GM19351 (cell line): ENCODE results near the gene ZNF92.
"Not testable (repeated sequence)": the region's sequence is repeated elsewhere in the genome, so short reads cannot be mapped to it uniquely, and the experiment has no call there.

ENCODE experiments used
- ATAC-seq: cut with Tn5 transposase; IDR thresholded peaks from one replicate; pipeline ENCODE4 v1.9.1; 2021; ENCODE audit warnings: mild to moderate bottlenecking, moderate library complexity; ENCODE audit not compliant: unreplicated experiment

Gene ZNF92

DNA sequence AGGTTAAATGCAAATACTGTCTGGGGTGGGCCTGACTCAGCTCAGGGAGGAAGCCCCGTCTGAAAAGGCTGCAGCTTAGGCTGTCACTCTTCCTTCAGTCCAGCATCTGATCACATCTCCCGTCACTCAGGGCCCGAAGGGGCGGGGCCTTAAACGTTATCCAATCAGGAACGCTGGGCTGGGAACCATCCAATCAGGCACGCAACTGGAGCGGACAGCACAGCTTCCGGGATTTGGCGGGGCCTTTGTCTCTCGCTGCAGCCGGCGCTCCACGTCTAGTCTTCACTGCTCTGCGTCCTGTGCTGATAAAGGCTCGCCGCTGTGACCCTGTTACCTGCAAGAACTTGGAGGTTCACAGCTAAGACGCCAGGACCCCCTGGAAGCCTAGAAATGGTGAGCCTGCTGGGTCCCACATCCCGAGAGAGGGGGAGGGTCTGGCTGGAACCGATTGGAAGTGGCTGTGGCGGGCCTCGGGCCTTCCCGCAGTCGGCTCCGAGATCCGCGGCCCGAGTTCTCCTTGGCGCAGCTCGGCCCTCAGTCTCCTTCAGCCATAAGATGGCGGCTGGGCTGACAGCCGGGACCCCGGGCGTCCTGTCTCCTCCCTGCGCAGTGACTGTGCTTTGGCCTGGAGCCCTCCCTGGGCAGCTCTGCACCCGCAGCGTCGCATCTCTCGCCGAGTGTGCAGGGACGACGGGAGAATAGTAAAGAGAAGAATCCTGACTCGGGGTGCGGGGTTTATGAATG lies at the start of gene ZNF92:
Gene ZNF92 (plus strand): TSS at position 248 of the 744 bp plus-strand sequence. CDS start 143 bp downstream, at position 391.
- peak; percentile 98 for ATAC-seq

DNA sequence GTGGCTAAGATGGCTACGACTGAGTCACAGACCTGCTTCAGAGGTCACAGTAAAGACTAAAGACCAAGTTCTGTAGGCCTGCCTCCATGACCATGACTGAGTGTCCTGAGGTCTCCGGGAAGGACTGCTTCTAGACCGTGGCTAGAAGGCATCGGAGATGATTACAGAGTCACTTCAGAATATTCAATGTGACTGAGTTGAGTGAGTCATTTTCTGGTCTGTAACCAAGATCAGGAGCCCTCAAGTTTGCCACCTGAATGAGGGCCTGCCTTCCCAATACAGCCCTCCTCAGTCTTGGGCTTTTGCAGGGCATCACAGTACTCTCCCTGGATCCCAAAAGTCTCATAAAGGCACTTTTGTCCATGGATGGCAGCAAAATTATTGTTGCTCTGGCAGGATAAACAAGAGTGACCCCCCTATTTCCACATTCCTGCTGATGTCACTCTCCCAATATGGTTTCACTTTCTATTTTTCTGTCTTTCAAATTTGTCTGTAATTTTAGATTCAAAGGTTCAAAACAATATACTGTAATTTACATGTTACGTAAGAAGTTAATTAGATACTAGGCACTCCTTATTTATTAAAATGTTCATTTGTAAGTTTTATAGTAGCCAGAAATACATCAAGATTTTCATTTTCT lies 47.7 kb upstream of the ZNF92 start:
- no peak for ATAC-seq

DNA sequence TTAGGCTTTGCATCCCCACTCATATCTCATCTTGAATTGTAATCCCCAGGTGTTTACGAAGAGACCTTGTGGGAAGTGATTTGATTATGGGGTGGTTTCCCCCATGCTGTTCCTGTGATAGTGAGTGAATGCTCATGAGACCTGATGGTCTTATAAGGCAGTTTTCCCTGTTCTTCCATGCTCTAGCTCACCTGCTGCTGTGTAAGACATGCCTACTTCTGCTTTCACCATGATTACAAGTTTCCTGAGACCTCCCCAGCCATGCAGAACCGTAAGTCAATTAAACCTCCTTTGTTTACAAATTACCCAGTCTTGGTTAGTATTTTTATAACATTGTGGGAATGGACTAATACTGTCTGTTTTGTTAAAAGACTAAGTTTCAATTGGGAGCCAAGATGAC lies 35.3 kb upstream of the ZNF92 start:
- peak; percentile 64 for ATAC-seq

DNA sequence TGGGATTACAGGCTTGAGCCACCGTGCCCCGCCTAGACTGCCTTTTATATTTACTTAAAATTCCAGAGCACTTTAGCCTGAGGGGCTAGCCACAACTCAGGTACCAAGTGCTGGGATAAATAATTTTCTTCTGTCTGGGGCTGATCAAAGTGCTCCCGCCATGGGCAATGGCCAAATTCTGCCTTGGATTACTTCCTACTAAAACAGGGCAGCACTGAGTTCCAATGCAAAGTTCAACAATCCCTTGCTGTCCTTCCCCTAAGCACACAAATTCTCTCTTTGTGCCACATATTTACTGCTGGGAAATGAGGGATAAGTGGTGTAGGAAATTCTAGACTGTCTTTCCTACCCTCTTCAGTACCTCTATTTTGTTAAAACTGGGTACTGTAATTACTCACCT lies 34.4 kb upstream of the ZNF92 start:
- ATAC-seq = no peak

DNA sequence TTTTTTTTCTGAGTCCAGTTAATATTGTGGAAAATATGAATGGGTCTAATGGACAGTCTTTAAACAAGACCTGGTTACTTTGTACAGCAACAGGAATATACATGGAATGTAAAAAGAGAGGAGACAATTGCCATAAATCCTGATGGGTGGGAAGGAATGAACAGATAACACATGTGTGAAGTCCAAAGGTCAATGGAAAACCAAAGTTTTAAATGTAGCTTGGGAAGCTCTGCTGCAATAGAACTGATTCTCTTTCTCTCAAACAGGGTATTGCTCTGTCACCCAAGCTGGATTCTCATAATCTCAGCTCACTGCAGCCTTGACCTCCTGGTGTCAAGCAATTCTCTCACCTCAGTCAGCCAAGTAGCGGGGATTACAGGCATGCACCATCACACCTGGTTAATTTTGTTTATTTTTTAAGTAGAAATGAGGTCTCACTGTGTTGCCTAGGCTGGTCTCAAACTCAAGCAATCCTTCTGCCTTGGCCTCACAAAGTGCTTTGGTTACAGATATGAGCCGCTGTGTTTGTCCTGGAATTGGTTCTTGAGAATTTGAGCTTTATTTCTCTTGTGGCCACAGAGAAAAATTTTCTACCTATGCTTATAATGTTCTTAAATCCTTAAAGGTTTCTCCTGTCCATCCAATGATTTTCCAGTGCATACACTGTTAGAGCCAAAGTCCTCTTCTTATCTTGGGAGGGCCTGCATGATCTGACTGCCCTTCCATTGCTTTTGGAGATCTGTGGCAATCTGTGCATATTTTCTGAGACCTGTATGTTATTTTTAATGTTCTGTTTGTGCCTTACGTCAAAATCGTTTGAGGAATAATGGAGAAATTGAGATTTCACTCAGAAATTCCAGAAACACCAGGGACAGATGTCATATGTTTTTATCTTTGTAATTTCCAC lies 30.7 kb upstream of the ZNF92 start:
- ATAC-seq = no peak

DNA sequence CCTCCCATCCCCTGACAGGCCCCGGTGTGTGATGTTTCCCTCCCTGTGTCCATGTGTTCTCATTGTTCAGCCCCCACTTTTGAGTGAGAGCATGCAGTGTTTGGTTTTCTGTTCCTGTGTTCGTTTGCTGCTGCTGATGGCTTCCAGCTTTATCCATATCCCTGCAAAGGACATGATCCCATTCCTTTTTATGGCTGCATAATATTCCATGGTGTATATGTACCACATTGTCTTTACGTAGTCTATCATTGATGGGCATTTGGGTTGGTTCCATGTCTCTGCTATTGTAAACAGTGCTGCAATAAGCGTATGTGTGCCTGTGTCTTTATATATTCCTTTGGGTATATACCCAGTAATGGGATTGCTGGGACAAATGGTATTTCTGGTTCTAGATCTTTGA lies 29.1 kb upstream of the ZNF92 start:
- not testable (repeated sequence) for ATAC-seq

DNA sequence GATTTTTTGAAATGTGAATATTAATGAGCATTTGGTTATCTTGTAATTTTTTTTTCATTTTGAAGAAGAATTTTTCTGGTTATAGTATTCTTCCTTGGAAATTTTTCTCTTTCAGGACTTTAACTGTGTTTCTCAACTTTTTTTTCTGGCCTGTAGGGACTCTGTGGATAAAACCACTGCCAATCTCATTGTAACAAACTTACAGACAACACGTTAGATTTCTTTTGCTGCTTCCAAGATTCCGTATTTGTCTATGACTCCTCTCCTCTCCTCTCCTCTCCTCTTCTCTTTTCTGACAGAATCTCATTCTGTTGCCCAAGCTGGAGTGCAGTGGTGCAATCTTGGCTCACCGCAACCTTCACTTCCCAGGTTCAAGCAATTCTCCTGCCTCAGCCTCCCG lies 19.4 kb upstream of the ZNF92 start:
- no peak for ATAC-seq

DNA sequence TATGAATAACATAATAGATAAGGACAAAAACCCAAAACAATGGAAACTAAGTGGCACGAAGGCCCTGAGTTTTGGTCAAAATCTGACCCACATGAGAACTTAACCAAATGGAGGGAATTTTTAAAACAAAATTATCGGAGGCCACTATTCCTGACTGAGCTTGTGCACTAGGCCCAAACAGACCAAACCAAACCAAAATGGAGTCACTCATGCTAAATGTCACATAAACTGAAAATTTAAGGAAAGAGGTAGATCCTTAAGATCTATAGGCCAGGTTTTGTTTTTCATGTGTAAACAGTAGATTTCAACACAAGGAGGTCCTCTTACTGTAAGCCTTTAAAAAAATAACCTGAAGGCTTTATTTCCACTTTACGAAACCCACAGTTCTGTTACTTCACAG lies 3.8 kb upstream of the ZNF92 start:
- no peak for ATAC-seq

DNA sequence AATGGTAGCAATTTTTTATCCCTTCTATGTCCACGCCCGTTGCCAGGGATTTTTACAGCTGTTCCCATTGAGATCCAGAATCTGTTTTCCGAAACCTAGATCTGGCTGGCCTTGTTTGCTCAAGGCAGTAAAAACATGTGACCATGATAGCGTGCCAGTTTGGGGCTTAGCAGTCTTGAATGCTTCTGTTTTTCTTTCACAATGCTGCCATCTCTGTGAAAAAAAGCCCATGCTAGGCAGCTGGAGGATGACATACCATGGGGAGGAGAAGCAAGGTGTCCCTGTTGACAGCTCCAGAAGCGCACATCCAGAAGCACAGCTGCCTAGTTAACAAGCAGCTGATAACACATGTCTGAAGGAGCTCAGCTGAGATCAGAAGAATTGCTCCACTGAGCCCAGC lies 2.2 kb upstream of the ZNF92 start:
- ATAC-seq = no peak

DNA sequence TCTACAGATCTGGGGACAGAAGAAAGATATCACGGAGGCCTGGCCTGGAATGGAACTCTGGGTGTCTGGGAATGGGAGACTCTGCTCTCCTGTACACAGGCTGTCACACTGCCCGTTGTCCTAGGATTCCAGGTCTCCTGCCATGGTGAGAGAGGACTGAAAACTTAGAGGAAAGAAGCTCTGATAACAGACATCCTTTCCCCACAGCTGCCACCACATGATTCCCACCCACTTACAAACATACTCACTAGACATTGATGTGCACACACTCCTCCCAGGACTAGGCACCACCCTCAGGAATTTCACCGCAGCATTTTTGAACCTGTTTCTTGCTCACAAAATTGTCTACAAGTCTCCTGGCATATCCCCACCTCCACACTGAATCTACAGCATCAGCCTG lies 5.7 kb downstream of the ZNF92 start:
- ATAC-seq = no peak

DNA sequence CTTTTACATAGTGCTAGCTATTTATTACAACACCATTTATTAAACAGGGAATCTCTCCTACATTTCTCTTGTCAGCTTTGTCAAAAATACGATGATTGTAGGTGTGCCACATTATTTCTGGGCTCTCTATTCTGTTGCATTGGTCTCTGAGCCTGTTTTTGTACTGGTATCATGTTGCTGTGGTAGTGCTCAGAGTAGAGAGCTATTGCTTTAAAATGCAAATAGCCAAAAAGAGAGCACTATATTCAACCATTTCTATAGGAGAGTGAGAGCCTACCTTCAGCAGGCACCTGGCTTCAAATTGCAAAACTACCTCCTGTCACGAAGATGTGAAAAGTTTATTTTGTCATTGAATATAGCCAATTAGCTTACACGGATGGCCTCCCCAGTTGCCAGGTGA lies 8.1 kb downstream of the ZNF92 start:
- no peak for ATAC-seq

DNA sequence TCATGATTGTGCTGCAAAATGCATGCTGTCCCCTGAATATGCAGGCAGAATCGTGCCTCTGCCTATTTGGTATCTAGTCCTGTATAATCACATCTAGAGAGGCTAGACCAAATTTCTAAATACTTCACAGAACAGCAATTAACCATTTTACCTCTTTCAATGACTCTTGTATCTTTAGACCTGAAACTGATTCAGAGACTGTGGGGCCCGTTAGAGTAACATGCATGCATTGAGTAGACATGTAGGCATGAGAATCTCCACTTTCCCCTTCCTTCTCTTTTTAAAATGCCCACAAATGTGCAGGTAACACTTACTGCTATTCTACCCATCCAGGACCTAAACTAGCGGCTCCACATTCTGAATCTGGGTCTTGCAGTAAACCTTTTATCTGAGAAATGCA lies 8.8 kb downstream of the ZNF92 start:
- no peak for ATAC-seq

DNA sequence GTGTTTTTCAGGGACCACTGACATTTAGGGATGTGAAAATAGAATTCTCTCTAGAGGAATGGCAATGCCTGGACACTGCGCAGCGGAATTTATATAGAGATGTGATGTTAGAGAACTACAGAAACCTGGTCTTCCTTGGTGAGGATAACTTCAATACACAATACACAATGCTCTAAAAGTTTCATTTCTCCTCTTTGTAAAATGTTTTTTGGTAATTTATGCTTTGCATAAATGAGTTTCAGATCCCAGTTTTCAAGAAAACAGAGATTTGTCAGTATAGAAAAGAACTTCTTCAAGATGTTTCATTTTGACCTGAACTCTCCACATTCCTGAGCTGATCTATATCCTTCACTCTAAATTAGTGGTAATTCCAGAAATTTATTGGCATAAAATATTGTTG lies 14.2 kb downstream of the ZNF92 start:
- no peak for ATAC-seq

DNA sequence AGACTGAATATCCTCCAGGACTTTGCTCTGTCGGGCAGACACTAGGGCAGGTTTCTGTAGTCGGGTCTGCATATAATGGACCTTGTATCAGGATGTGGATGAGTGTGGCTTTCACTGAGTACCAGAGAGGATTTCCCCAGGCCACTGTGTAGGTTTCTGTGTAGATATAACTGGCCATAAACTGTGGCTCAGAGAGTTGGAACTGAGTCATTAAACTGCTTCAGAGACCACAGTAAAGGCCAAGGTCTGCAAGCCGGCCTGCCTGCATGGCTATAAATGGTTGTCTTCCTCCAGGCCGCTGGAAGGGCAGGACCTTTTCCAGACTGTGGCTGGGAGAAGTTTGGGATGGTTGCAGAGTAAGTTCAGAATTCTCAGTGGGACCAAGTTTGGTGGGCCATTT lies 16.9 kb downstream of the ZNF92 start:
- ATAC-seq = peak; percentile 87

DNA sequence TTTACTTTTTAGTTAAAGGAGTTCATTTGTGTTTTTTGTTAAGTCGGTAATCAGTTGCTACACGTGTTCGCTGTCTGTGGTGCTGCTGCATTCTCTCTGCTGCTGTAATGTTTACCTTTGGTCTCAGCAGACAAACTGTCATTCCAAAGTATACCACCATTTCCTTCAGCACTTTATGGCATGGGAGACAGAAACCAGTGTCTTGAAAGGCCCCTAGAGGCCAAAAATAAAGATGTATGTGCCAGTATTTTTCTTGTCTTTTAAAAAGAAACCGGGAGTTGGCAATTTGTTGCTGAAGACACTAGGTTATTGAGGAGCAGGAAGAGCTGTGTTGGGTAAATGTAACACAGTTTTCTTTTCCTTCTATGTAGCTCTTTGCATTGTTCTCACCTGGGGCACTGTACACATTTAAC lies 24.1 kb downstream of the ZNF92 start:
- no peak for ATAC-seq

DNA sequence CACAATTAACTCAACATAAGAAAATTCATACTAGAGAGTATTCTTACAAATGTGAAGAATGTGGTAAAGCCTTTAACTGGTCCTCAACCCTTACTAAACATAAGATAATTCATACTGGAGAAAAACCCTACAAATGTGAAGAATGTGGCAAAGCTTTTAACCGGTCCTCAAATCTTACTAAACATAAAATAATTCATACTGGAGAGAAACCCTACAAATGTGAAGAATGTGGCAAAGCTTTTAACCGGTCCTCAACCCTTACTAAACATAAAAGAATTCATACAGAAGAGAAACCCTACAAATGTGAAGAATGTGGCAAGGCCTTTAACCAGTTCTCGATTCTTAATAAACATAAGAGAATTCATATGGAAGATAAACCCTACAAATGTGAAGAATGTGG lies 25.0 kb downstream of the ZNF92 start:
- not testable (repeated sequence) for ATAC-seq

DNA sequence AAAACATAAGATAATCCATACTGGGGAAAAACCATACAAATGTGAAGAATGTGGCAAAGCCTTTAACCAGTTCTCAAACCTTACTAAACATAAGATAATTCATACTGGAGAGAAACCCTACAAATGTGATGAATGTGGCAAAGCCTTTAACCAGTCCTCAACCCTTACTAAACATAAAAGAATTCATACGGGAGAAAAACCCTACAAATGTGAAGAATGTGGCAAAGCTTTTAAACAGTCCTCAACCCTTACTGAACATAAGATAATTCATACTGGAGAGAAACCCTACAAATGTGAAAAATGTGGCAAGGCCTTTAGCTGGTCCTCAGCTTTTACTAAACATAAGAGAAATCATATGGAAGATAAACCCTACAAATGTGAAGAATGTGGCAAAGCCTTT lies 25.4 kb downstream of the ZNF92 start:
- ATAC-seq = not testable (repeated sequence)

DNA sequence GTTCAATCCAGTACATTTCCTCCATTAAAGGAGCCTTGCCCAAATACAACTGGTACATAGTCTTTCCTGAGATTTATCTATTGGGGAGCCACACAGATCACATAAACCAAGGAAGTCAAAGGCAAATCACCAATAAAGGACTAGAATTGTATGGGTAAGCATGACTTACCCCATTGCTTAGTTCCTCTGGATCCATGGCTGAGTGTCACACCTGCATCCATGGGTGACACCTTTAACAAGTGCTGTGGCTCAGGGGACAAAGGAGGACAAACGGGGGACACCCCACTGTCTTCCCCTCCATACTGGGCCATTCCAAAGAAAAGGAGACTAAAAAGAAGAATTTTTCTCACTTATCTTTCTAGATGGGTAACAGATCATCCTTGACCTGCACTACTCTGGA lies 30.4 kb downstream of the ZNF92 start:
- no peak for ATAC-seq

DNA sequence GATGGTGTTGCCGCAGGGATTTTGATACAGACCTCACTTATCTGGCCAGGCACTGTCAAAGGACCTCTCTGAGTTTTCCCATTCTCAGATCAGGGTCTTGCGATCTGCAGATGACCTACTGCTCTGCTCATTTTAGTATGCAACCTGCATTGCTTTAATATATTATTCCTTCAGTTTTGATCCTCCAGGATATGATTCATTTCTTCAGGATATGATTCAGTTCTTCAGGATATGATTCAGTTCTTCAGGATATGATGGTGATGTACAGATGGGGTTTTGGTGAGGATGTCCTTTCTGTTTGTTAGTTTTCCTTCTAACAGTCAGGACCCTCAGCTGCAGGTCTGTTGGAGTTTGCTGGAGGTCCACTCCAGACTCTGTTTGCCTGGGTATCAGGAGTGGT lies 33.1 kb downstream of the ZNF92 start:
- not testable (repeated sequence) for ATAC-seq

DNA sequence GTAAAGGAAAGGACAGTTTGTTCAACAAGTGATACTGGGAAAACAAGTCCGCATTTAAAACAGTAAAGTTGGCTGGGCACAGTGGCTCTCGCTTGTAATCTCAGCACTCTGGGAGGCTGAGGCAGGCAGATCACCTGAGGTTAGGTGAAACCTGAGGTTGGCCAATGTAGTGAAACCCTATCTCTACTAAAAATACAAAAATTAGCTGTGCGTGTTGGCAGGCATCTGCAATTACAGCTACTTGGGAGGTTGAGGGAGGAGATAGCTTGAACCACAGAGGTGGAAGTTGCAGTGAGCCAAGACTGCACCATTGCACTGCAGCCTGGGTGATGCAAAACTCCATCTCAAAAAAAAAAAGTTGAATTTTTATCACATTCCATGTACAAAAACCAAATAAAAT lies 35.7 kb downstream of the ZNF92 start:
- no peak for ATAC-seq

DNA sequence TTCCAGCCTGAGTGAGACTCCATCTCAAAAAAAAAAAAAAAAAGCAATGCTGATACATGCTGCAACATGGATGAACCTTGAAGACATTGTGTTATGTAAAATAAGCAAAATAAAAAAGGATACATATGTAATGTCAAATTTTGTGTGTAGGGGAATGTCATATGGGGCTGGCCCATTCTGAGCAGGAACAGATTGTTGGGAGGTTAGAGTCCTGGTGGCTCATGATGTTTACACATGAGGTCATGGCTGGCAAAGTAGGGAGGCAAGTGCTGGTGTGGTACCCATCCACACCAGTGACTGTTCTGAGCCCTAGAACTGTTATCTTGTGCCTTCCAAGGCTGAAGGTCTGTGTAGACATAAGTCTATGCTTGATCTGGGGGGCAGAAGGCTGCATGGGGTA lies 37.6 kb downstream of the ZNF92 start:
- ATAC-seq = no peak

DNA sequence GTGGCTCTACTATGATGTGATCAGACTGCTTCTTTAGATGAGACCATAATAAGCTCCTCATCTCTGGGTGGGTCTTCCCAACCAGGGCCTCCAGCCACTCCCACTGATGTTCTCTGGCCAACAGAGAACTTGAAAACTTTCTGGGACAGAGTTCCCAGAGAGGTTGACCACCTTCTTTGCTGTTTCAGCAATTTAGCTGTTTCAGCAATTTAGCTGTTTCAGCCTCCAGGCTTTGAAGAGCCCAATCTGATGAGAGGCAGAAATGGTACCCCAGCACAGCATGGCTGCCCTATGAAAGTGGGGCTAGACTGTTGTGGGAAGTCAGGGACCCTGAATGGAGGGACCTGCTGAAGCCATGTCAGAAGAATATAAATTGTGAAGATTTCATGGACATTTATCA lies 49.0 kb downstream of the ZNF92 start:
- ATAC-seq = no peak
